Measurements from ENCODE around the gene OR1M1.

The OR1M1 gene

DNA sequence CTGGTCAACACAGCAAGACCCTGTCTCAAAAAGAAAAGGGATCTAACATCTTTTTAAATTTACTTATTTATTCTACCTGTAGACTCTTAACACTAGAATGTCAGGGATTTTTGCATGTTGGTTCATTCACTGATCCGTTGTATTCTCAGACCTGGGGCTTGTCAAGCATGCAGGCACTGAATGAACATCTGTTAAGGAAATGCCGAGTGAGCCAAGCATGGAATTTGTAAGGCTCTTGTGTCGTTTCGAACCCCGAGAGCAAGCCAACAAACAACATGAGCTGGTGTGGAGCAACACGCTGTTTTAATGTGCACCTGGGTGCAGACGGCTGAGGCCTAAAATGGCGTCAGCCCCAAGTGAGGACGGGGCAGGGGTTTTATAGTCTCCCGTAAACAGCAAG is 10.0 kb upstream of the OR1M1 start:
- WGBS = 90% methylated on average over 10 of the region's 10 CpGs
- Histone ChIP-seq H3K9me3 (ENCODE audit: insufficient read depth, low read depth, low read length) (no peaks in the 10 kb centered on the region), H3K27ac (ENCODE audit: low read depth, low read length) (no peak overlapping the region), H3K9ac (ENCODE audit: low read depth, low read length) (no peak overlapping the region), H3K36me3 (ENCODE audit: insufficient read depth, low read length) (no peaks in the 10 kb centered on the region), H3K4me3 (ENCODE audit: low read length) (no peak overlapping the region), H3K27me3 (ENCODE audit: insufficient read depth, low read length) (no peaks in the 10 kb centered on the region), H3K4me1 (ENCODE audit: insufficient read depth, low read length) (peaks cover 18% of the 10 kb centered on the region)

GRCh38 chr19:9078651-9079050 is 8.2 kb upstream of the OR1M1 start:
- Histone ChIP-seq H3K9me3 (ENCODE audit: insufficient read depth, low read depth, low read length) (no peaks in the 10 kb centered on the region), H3K27me3 (ENCODE audit: insufficient read depth, low read length) (no peaks in the 10 kb centered on the region), H3K9ac (ENCODE audit: low read depth, low read length) (no peak overlapping the region), H3K27ac (ENCODE audit: low read depth, low read length) (no peak overlapping the region), H3K4me3 (ENCODE audit: low read length) (no peak overlapping the region), H3K4me1 (ENCODE audit: insufficient read depth, low read length) (peaks cover 18% of the 10 kb centered on the region), H3K36me3 (ENCODE audit: insufficient read depth, low read length) (no peaks in the 10 kb centered on the region)
- WGBS = 80% methylated on average over 3 of the region's 4 CpGs

DNA sequence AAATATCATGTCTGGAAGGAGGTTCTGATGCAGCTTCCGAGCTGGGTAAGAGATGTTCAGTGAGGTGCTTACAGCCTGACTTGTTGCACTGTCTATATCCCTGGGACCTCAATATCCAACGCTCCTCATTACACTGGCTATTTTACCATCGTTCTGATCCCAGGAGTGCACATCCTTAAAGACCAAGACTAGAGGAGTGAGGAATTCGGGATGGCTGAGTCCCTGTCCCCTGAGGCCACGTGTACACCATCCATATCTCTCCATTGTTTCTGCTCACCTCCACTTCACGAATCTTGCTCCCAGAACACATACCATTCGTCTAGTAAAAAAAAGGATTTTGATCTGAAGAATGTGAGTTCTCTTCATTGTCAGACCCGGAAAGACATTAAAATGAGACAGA is 20.5 kb downstream of the OR1M1 start, which contains the start of gene OR7G2:
Gene OR7G2, minus strand, starts transcription at position 101 of the 400 bp plus-strand sequence. CDS start 4,232 bp downstream, outside the sequence.
- H3K4me1 ChIP-seq (ENCODE audit: insufficient read depth, low read length) = no peaks in the 10 kb centered on the region
- H3K36me3 ChIP-seq (ENCODE audit: insufficient read depth, low read length) = no peaks in the 10 kb centered on the region
- 74% methylated on average over 7 of the region's 8 CpGs for WGBS
- no peaks in the 10 kb centered on the region for H3K27me3 ChIP-seq (ENCODE audit: insufficient read depth, low read length)
- H3K27ac ChIP-seq (ENCODE audit: low read depth, low read length) = no peak within 1 kb of the TSS
- peaks cover 62% of the 10 kb centered on the region for H3K9me3 ChIP-seq (ENCODE audit: insufficient read depth, low read depth, low read length)
- H3K9ac ChIP-seq (ENCODE audit: low read depth, low read length) = no peak within 1 kb of the TSS
- H3K4me3 ChIP-seq (ENCODE audit: low read length) = no peak within 1 kb of the TSS

DNA sequence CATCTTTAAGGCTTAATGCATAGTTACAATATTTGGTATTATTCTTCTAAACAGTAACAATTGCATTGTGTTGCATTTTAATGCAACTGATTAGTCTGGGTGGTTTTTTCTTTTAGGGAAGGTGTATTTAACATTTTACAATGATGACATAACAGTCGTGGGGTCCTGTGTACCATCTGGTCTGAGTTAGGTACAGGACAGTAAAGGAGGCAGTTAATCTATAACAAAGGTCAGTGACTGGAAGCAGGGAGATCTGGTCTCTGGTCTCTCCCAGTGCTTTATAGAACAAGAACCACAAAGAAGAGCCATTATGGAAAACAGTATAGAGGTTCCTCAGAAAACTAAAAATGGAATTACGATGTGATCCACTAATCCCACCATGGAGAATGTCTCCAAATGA is 23.1 kb downstream of the OR1M1 start:
- Histone ChIP-seq H3K27ac (ENCODE audit: low read depth, low read length) (no peak overlapping the region), H3K9me3 (ENCODE audit: insufficient read depth, low read depth, low read length) (peaks cover 55% of the 10 kb centered on the region), H3K9ac (ENCODE audit: low read depth, low read length) (no peak overlapping the region), H3K4me3 (ENCODE audit: low read length) (no peak overlapping the region), H3K4me1 (ENCODE audit: insufficient read depth, low read length) (no peaks in the 10 kb centered on the region), H3K27me3 (ENCODE audit: insufficient read depth, low read length) (no peaks in the 10 kb centered on the region), H3K36me3 (ENCODE audit: insufficient read depth, low read length) (no peaks in the 10 kb centered on the region)
- WGBS = 62% methylated on average over 2 of the region's 2 CpGs

- Histone ChIP-seq H3K36me3 (ENCODE audit: insufficient read depth, low read length) (no peaks in the 10 kb centered on the region), H3K4me3 (ENCODE audit: low read length) (no peak within 1 kb of the TSS), H3K9me3 (ENCODE audit: insufficient read depth, low read depth, low read length) (peaks cover 37% of the 10 kb centered on the region), H3K4me1 (ENCODE audit: insufficient read depth, low read length) (no peaks in the 10 kb centered on the region), H3K27ac (ENCODE audit: low read depth, low read length) (no peak within 1 kb of the TSS), H3K27me3 (ENCODE audit: insufficient read depth, low read length) (no peaks in the 10 kb centered on the region), H3K9ac (ENCODE audit: low read depth, low read length) (no peak within 1 kb of the TSS)
- 81% methylated on average over 2 of the region's 2 CpGs for WGBS
These were observed 28.5 kb downstream of the OR1M1 start, which contains the start of gene OR7G1 for GRCh38 chr19:9115307-9115813. Gene OR7G1 (minus strand): TSS chr19:9115763. CDS start chr19:9115763, 0 bp downstream.

DNA sequence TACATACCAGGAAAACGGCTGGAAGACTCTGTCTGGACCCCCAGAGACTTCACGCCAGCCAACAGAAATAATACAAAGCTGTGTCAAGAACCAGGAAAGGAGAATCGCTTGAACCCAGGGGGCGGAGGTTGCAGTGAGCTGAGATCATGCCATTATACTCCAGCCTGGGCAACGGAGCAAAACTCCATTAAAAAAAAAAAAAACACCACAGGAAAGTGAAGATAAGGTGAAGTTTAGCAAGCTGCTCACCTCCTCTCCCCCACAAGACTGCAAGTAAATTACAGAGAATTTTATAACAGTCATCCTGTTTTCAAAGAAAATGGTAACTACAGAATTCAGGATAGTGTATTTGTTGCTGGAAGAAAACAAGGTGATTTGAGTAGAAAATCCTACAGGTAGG is 29.7 kb downstream of the OR1M1 start:
- Histone ChIP-seq H3K27me3 (ENCODE audit: insufficient read depth, low read length) (no peaks in the 10 kb centered on the region), H3K4me3 (ENCODE audit: low read length) (no peak overlapping the region), H3K36me3 (ENCODE audit: insufficient read depth, low read length) (no peaks in the 10 kb centered on the region), H3K9me3 (ENCODE audit: insufficient read depth, low read depth, low read length) (peaks cover 38% of the 10 kb centered on the region), H3K27ac (ENCODE audit: low read depth, low read length) (no peak overlapping the region), H3K9ac (ENCODE audit: low read depth, low read length) (no peak overlapping the region), H3K4me1 (ENCODE audit: insufficient read depth, low read length) (no peaks in the 10 kb centered on the region)
- WGBS = 63% methylated on average over 4 of the region's 5 CpGs

GRCh38 chr19:9126900-9127405 is 40.1 kb downstream of the OR1M1 start, which contains the start of gene OR7G3:
Gene OR7G3 (minus strand): TSS chr19:9126950. CDS start chr19:9126950, 0 bp downstream.
- Histone ChIP-seq H3K27me3 (ENCODE audit: insufficient read depth, low read length) (no peaks in the 10 kb centered on the region), H3K9me3 (ENCODE audit: insufficient read depth, low read depth, low read length) (peaks cover 40% of the 10 kb centered on the region), H3K36me3 (ENCODE audit: insufficient read depth, low read length) (no peaks in the 10 kb centered on the region), H3K9ac (ENCODE audit: low read depth, low read length) (no peak within 1 kb of the TSS), H3K27ac (ENCODE audit: low read depth, low read length) (no peak within 1 kb of the TSS), H3K4me3 (ENCODE audit: low read length) (no peak within 1 kb of the TSS), H3K4me1 (ENCODE audit: insufficient read depth, low read length) (no peaks in the 10 kb centered on the region)
- WGBS = 66% methylated on average over 1 of the region's 1 CpG

DNA sequence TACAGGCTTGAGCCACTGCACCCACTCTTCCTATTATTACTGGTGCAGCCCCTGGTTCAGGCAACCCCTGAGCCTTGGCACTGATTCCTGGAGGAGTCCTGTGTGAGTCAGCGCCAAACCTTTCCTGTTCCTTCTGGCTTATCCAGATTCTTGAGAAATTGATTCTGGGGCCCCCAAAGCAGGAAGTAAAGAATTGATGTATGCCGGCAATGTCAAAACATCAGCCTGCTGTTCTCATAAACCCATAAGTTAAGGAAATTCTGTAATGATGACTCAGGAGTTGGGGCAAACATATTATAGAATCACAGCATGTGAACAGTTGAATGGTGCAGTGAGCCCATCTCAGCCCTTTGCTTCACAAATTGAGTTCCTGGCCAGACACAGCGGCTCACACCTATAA is 41.3 kb downstream of the OR1M1 start:
- no peaks in the 10 kb centered on the region for H3K36me3 ChIP-seq (ENCODE audit: insufficient read depth, low read length)
- no peaks in the 10 kb centered on the region for H3K4me1 ChIP-seq (ENCODE audit: insufficient read depth, low read length)
- H3K27me3 ChIP-seq (ENCODE audit: insufficient read depth, low read length) = no peaks in the 10 kb centered on the region
- H3K9ac ChIP-seq (ENCODE audit: low read depth, low read length) = no peak overlapping the region
- H3K4me3 ChIP-seq (ENCODE audit: low read length) = no peak overlapping the region
- peaks cover 31% of the 10 kb centered on the region for H3K9me3 ChIP-seq (ENCODE audit: insufficient read depth, low read depth, low read length)
- 69% methylated on average over 3 of the region's 3 CpGs for WGBS
- H3K27ac ChIP-seq (ENCODE audit: low read depth, low read length) = no peak overlapping the region

GRCh38 chr19:9130965-9131364 is 44.1 kb downstream of the OR1M1 start:
- Histone ChIP-seq H3K27ac (ENCODE audit: low read depth, low read length) (no peak overlapping the region), H3K4me1 (ENCODE audit: insufficient read depth, low read length) (no peaks in the 10 kb centered on the region), H3K4me3 (ENCODE audit: low read length) (no peak overlapping the region), H3K9me3 (ENCODE audit: insufficient read depth, low read depth, low read length) (peaks cover 20% of the 10 kb centered on the region), H3K27me3 (ENCODE audit: insufficient read depth, low read length) (no peaks in the 10 kb centered on the region), H3K36me3 (ENCODE audit: insufficient read depth, low read length) (no peaks in the 10 kb centered on the region), H3K9ac (ENCODE audit: low read depth, low read length) (no peak overlapping the region)
- WGBS = 88% methylated on average over 1 of the region's 1 CpG

- no peaks in the 10 kb centered on the region for H3K4me1 ChIP-seq (ENCODE audit: insufficient read depth, low read length)
These were observed 45.6 kb downstream of the OR1M1 start for GRCh38 chr19:9132422-9132821.

GRCh38 chr19:9139609-9140158 is 52.8 kb downstream of the OR1M1 start:
- Histone ChIP-seq H3K9ac (ENCODE audit: low read depth, low read length) (peak overlapping the region; percentile 99), H3K36me3 (ENCODE audit: insufficient read depth, low read length) (peaks cover 24% of the 10 kb centered on the region), H3K27ac (ENCODE audit: low read depth, low read length) (no peak overlapping the region), H3K4me1 (ENCODE audit: insufficient read depth, low read length) (no peaks in the 10 kb centered on the region), H3K27me3 (ENCODE audit: insufficient read depth, low read length) (no peaks in the 10 kb centered on the region), H3K9me3 (ENCODE audit: insufficient read depth, low read depth, low read length) (peaks cover 23% of the 10 kb centered on the region), H3K4me3 (ENCODE audit: low read length) (peak overlapping the region; percentile 98)
- 40% methylated on average over 7 of the region's 8 CpGs for WGBS

More at GRCh38 chr19:9132422-9132821, 45.6 kb downstream of the OR1M1 start:
- Histone ChIP-seq H3K9me3 (ENCODE audit: insufficient read depth, low read depth, low read length) (peaks cover 12% of the 10 kb centered on the region; the same call in 1 of the 2 replicates), H3K36me3 (ENCODE audit: insufficient read depth, low read length) (no peaks in the 10 kb centered on the region), H3K27ac (ENCODE audit: low read depth, low read length) (no peak overlapping the region), H3K27me3 (ENCODE audit: insufficient read depth, low read length) (no peaks in the 10 kb centered on the region), H3K4me3 (ENCODE audit: low read length) (no peak overlapping the region), H3K9ac (ENCODE audit: low read depth, low read length) (no peak overlapping the region)
- 72% methylated on average over 5 of the region's 5 CpGs for WGBS
